CD4-positive, alpha-beta T cell treated with Interferon alpha-2 for 1 hour (primary cell): ENCODE measurements around the gene FOXI1.

Experiments used
- DNase-seq, 2 donors: peaks; one replicate each; pipeline ENCODE4 v3.0.0-alpha.2; 2020 to 2022

Gene FOXI1

GRCh38 chr5:170154297-170154696 is 48.6 kb downstream of the FOXI1 start:
- DNase-seq = no peak

GRCh38 chr5:170154744-170155143 is 49.0 kb downstream of the FOXI1 start:
- no peak for DNase-seq

- no peak for DNase-seq
These were observed 50.1 kb downstream of the FOXI1 start for GRCh38 chr5:170155771-170156170.

- no peak for DNase-seq
These were observed 53.5 kb downstream of the FOXI1 start for GRCh38 chr5:170159101-170159698.
